ENCODE measurements around the gene SLC44A1. TPM values are rescaled to one million over a fixed set of nuclear protein-coding genes. Genes with fewer than 3 reads are reported as not detected.
"Not testable (repeated sequence)": the region's sequence is repeated elsewhere in the genome, so short reads cannot be mapped to it uniquely, and the experiment has no call there.

The SLC44A1 gene
- total and polyA plus RNA-seq, 9 donors, result 12.4 to 20.8 (median 15.5) TPM

GRCh38 chr9:105251133-105251532 lies 6.7 kb downstream of the SLC44A1 start:
- Histone ChIP-seq H3K27me3 (ENCODE audit: control insufficient read depth, insufficient read depth, low read length) (no peaks in the 10 kb centered on the region), H3K9me3 (replicated peaks; ENCODE audit: control insufficient read depth, low read depth, low read length) (no peaks in the 10 kb centered on the region), H3K4me1 (ENCODE audit: control insufficient read depth, insufficient read depth, low read length) (no peaks in the 10 kb centered on the region), H3K4me3 (ENCODE audit: low read length) (no peak overlapping the region), H3K27ac (ENCODE audit: low read length) (no peak overlapping the region), H3K36me3 (ENCODE audit: control insufficient read depth, insufficient read depth, low read length) (no peaks in the 10 kb centered on the region)
- 85% methylated on average over 7 of the region's 8 CpGs for WGBS (ENCODE audit: insufficient coverage)
- DNase-seq, result no peak

GRCh38 chr9:105251733-105252404 lies 7.4 kb downstream of the SLC44A1 start:
- Histone ChIP-seq H3K4me3 (ENCODE audit: low read length) (no peak overlapping the region), H3K9me3 (replicated peaks; ENCODE audit: control insufficient read depth, low read depth, low read length) (no peaks in the 10 kb centered on the region), H3K4me1 (ENCODE audit: control insufficient read depth, insufficient read depth, low read length) (no peaks in the 10 kb centered on the region), H3K27me3 (ENCODE audit: control insufficient read depth, insufficient read depth, low read length) (no peaks in the 10 kb centered on the region), H3K36me3 (ENCODE audit: control insufficient read depth, insufficient read depth, low read length) (no peaks in the 10 kb centered on the region), H3K27ac (ENCODE audit: low read length) (no peak overlapping the region)
- DNase-seq, result no peak
- WGBS (ENCODE audit: insufficient coverage), result no CpG with 5 or more reads among the region's 5 CpGs

GRCh38 chr9:105252405-105252756 lies 7.9 kb downstream of the SLC44A1 start:
- DNase-seq, result no peak
- Histone ChIP-seq H3K27me3 (ENCODE audit: control insufficient read depth, insufficient read depth, low read length) (no peaks in the 10 kb centered on the region), H3K36me3 (ENCODE audit: control insufficient read depth, insufficient read depth, low read length) (no peaks in the 10 kb centered on the region), H3K9me3 (replicated peaks; ENCODE audit: control insufficient read depth, low read depth, low read length) (no peaks in the 10 kb centered on the region), H3K4me3 (ENCODE audit: low read length) (no peak overlapping the region), H3K27ac (ENCODE audit: low read length) (no peak overlapping the region), H3K4me1 (ENCODE audit: control insufficient read depth, insufficient read depth, low read length) (no peaks in the 10 kb centered on the region)
- WGBS (ENCODE audit: insufficient coverage), result 82% methylated on average over 2 of the region's 5 CpGs

GRCh38 chr9:105254226-105254625 lies 9.8 kb downstream of the SLC44A1 start:
- 90% methylated on average over 2 of the region's 4 CpGs for WGBS (ENCODE audit: insufficient coverage)
- no peak for DNase-seq
- Histone ChIP-seq H3K4me1 (ENCODE audit: control insufficient read depth, insufficient read depth, low read length) (no peaks in the 10 kb centered on the region), H3K4me3 (ENCODE audit: low read length) (no peak overlapping the region), H3K9me3 (replicated peaks; ENCODE audit: control insufficient read depth, low read depth, low read length) (no peaks in the 10 kb centered on the region), H3K27me3 (ENCODE audit: control insufficient read depth, insufficient read depth, low read length) (no peaks in the 10 kb centered on the region), H3K36me3 (ENCODE audit: control insufficient read depth, insufficient read depth, low read length) (no peaks in the 10 kb centered on the region), H3K27ac (ENCODE audit: low read length) (no peak overlapping the region)

GRCh38 chr9:105255421-105255820 lies 11.0 kb downstream of the SLC44A1 start:
- Histone ChIP-seq H3K27me3 (ENCODE audit: control insufficient read depth, insufficient read depth, low read length) (no peaks in the 10 kb centered on the region), H3K4me3 (ENCODE audit: low read length) (no peak overlapping the region), H3K36me3 (ENCODE audit: control insufficient read depth, insufficient read depth, low read length) (no peaks in the 10 kb centered on the region), H3K27ac (ENCODE audit: low read length) (no peak overlapping the region), H3K9me3 (replicated peaks; ENCODE audit: control insufficient read depth, low read depth, low read length) (no peaks in the 10 kb centered on the region), H3K4me1 (ENCODE audit: control insufficient read depth, insufficient read depth, low read length) (no peaks in the 10 kb centered on the region)
- no peak for DNase-seq

- not testable (repeated sequence) for H3K4me3 ChIP-seq (ENCODE audit: low read length); DNase-seq; H3K27me3 ChIP-seq (ENCODE audit: control insufficient read depth, insufficient read depth, low read length); H3K9me3 ChIP-seq (replicated peaks; ENCODE audit: control insufficient read depth, low read depth, low read length); H3K4me1 ChIP-seq (ENCODE audit: control insufficient read depth, insufficient read depth, low read length); H3K36me3 ChIP-seq (ENCODE audit: control insufficient read depth, insufficient read depth, low read length); H3K27ac ChIP-seq (ENCODE audit: low read length)
- WGBS (ENCODE audit: insufficient coverage), result 100% methylated on average over 1 of the region's 4 CpGs
Observed at GRCh38 chr9:105256569-105256968, 12.1 kb downstream of the SLC44A1 start.

GRCh38 chr9:105257809-105258208 lies 13.4 kb downstream of the SLC44A1 start:
- 63% methylated on average over 2 of the region's 2 CpGs for WGBS (ENCODE audit: insufficient coverage)
- H3K27ac ChIP-seq (ENCODE audit: low read length), result no peak overlapping the region
- no peak overlapping the region for H3K4me3 ChIP-seq (ENCODE audit: low read length)
- H3K4me1 ChIP-seq (ENCODE audit: control insufficient read depth, insufficient read depth, low read length), result no peaks in the 10 kb centered on the region
- H3K9me3 ChIP-seq (replicated peaks; ENCODE audit: control insufficient read depth, low read depth, low read length), result no peaks in the 10 kb centered on the region
- DNase-seq, result no peak
- H3K36me3 ChIP-seq (ENCODE audit: control insufficient read depth, insufficient read depth, low read length), result no peaks in the 10 kb centered on the region
- no peaks in the 10 kb centered on the region for H3K27me3 ChIP-seq (ENCODE audit: control insufficient read depth, insufficient read depth, low read length)

GRCh38 chr9:105258225-105258737 lies 13.8 kb downstream of the SLC44A1 start:
- Histone ChIP-seq H3K9me3 (replicated peaks; ENCODE audit: control insufficient read depth, low read depth, low read length) (no peaks in the 10 kb centered on the region), H3K36me3 (ENCODE audit: control insufficient read depth, insufficient read depth, low read length) (no peaks in the 10 kb centered on the region), H3K27me3 (ENCODE audit: control insufficient read depth, insufficient read depth, low read length) (no peaks in the 10 kb centered on the region), H3K4me3 (ENCODE audit: low read length) (no peak overlapping the region), H3K4me1 (ENCODE audit: control insufficient read depth, insufficient read depth, low read length) (no peaks in the 10 kb centered on the region), H3K27ac (ENCODE audit: low read length) (no peak overlapping the region)
- no CpG with 5 or more reads among the region's 3 CpGs for WGBS (ENCODE audit: insufficient coverage)
- DNase-seq, result peak; percentile 24

- H3K27me3 ChIP-seq (ENCODE audit: control insufficient read depth, insufficient read depth, low read length), result no peaks in the 10 kb centered on the region
- WGBS (ENCODE audit: insufficient coverage), result 29% methylated on average over 1 of the region's 2 CpGs
- no peaks in the 10 kb centered on the region for H3K36me3 ChIP-seq (ENCODE audit: control insufficient read depth, insufficient read depth, low read length)
- no peak overlapping the region for H3K4me3 ChIP-seq (ENCODE audit: low read length)
- H3K27ac ChIP-seq (ENCODE audit: low read length), result no peak overlapping the region
- H3K9me3 ChIP-seq (replicated peaks; ENCODE audit: control insufficient read depth, low read depth, low read length), result no peaks in the 10 kb centered on the region
- H3K4me1 ChIP-seq (ENCODE audit: control insufficient read depth, insufficient read depth, low read length), result no peaks in the 10 kb centered on the region
- DNase-seq, result peak; percentile 48
Observed at GRCh38 chr9:105259274-105259673, 14.8 kb downstream of the SLC44A1 start.

- DNase-seq, result peak; percentile 22
- no peaks in the 10 kb centered on the region for H3K4me1 ChIP-seq (ENCODE audit: control insufficient read depth, insufficient read depth, low read length)
- H3K4me3 ChIP-seq (ENCODE audit: low read length), result no peak overlapping the region
- no peaks in the 10 kb centered on the region for H3K27me3 ChIP-seq (ENCODE audit: control insufficient read depth, insufficient read depth, low read length)
- H3K9me3 ChIP-seq (replicated peaks; ENCODE audit: control insufficient read depth, low read depth, low read length), result no peaks in the 10 kb centered on the region
- no peak overlapping the region for H3K27ac ChIP-seq (ENCODE audit: low read length)
- no peaks in the 10 kb centered on the region for H3K36me3 ChIP-seq (ENCODE audit: control insufficient read depth, insufficient read depth, low read length)
Observed at GRCh38 chr9:105259731-105260612, 15.5 kb downstream of the SLC44A1 start.
